GM12878 (cell line): ENCODE data around the gene BNIP3. TPM values are rescaled to one million over a fixed set of nuclear protein-coding genes. Genes with fewer than 3 reads are reported as not detected.
A peak's percentile ranks its signal among the peaks of the same experiment; 100 is the strongest.

Experiments used
- BCL3 ChIP-seq: IDR thresholded peaks from 2 replicates; pipeline ENCODE4 v1.6.1; 2011; ENCODE audit warnings: borderline replicate concordance, low read depth, mild to moderate bottlenecking, moderate library complexity, low read length; ENCODE audit not compliant: insufficient read depth, poor library complexity, severe bottlenecking
- EP300 ChIP-seq, 2 experiments: fragments of 150-350 bp in 1 of 2; IDR thresholded peaks; 2 replicates each; pipeline ENCODE4 v1.6.1; 2011 to 2012; ENCODE audit warnings: low read depth in 2 of 2, low read length in 2 of 2, borderline replicate concordance in 1 of 2, improper control_type of control experiment in 1 of 2, inconsistent platforms in 1 of 2; ENCODE audit not compliant: control insufficient read depth in 1 of 2
- EZH2 ChIP-seq: IDR thresholded peaks from 2 replicates; pipeline ENCODE4 v1.6.1; 2012; ENCODE audit warnings: low read depth, mild to moderate bottlenecking, control low read depth, inconsistent platforms, low read length, borderline replicate concordance; ENCODE audit not compliant: control insufficient read depth
- HDAC6 ChIP-seq: fragments of 200-600 bp; sonication (generic); IDR thresholded peaks from one replicate; pipeline ENCODE4 v1.8.0; 2017; ENCODE audit warnings: antibody characterized with exemption; ENCODE audit not compliant: unreplicated experiment
- JUNB ChIP-seq: IDR thresholded peaks from 2 replicates; pipeline ENCODE4 v1.6.1; 2016; ENCODE audit warnings: antibody characterized with exemption, mild to moderate bottlenecking
- MEF2A ChIP-seq: IDR thresholded peaks from 2 replicates; pipeline ENCODE4 v1.6.1; 2011; ENCODE audit warnings: low read depth, mild to moderate bottlenecking, low read length, moderate library complexity; ENCODE audit not compliant: insufficient read depth
- PAX8 ChIP-seq: fragments of 450-650 bp; IDR thresholded peaks from 2 replicates; pipeline ENCODE4 v1.6.1; 2017; ENCODE audit warnings: mild to moderate bottlenecking, moderate library complexity
- PKNOX1 ChIP-seq: fragments of 450-650 bp; IDR thresholded peaks from 2 replicates; pipeline ENCODE4 v1.6.1; 2016; ENCODE audit warnings: mild to moderate bottlenecking
- PML ChIP-seq: IDR thresholded peaks from 2 replicates; pipeline ENCODE4 v1.6.1; 2012; ENCODE audit warnings: low read length, inconsistent platforms
- POU2F2 ChIP-seq: IDR thresholded peaks from 3 replicates; pipeline ENCODE4 v1.6.1; 2011; ENCODE audit warnings: low read depth, mild to moderate bottlenecking, low read length, borderline replicate concordance
- RBBP5 ChIP-seq: fragments of 200-600 bp; sonication (generic); conservative IDR thresholded peaks from 2 replicates; pipeline ENCODE4 v1.6.1; 2016
- SREBF1 ChIP-seq: IDR thresholded peaks from 2 replicates; pipeline ENCODE4 v1.6.1; 2012; ENCODE audit warnings: mild to moderate bottlenecking, low read length
- ZBTB11 ChIP-seq: fragments of 450-650 bp; formaldehyde crosslinking; IDR thresholded peaks from 2 replicates; pipeline ENCODE4 v1.5.0; 2022; ENCODE audit warnings: mild to moderate bottlenecking, missing genetic modification characterization
- ZBTB4 ChIP-seq: fragments of 450-650 bp; formaldehyde crosslinking; IDR thresholded peaks from 2 replicates; pipeline ENCODE4 v1.4.0; 2022; ENCODE audit warnings: mild to moderate bottlenecking, moderate library complexity
- ZNF592 ChIP-seq: fragments of 450-650 bp; IDR thresholded peaks from 2 replicates; pipeline ENCODE4 v1.6.1; 2017; ENCODE audit warnings: mild to moderate bottlenecking, moderate library complexity
- polyA plus RNA-seq, 11 experiments: library from polyadenylated mRNA; depleted of rRNA in 4 of 11; unstranded in 6 of 11; stranded (reverse) in 5 of 11; fragments of >200 nt; fragmentation: Nextera tagmentation in 4 of 11; fragmentation: Illumina TruSeq in 1 of 11; extraction: Ambion mirVana in 4 of 11; extraction: Trizol in 1 of 11; gene quantifications; 1 replicate in 1 of 11; 2 replicates in 10 of 11; pipeline versions ENCODE4 v1.2.1 to v1.2.3, GENCODE V29; 2011 to 2016; ENCODE audit warnings: inconsistent platforms in 2 of 11, missing spikeins in 2 of 11, low read depth in 1 of 11
- total RNA-seq, 4 experiments: library from RNA; depleted of rRNA in 3 of 4; stranded (reverse); fragments of >200 nt in 3 of 4; fragmentation: Illumina TruSeq in 1 of 4; extraction: Trizol in 1 of 4; gene quantifications; 2 replicates each; pipeline versions ENCODE4 v1.2.1 to v1.2.3, GENCODE V29; 2013 to 2021

Gene BNIP3
- total and polyA plus RNA-seq, 10 of the 15 experiments (the other 5 are each of a cell fraction or from before 2014, with no cell fraction given) = 7.7 to 122 (median 29.9) TPM

GRCh38 chr10:131981429-131982184, at the start of gene BNIP3 (continued):
- TF ChIP-seq ZBTB4 (CRISPR knock-in tag) (no peak), PML (no peak), SREBF1 (no peak), PKNOX1 (no peak), BCL3 (no peak), EZH2 (no peak), HDAC6 (no peak), JUNB (no peak), PAX8 (no peak), ZNF592 (no peak), MEF2A (0 out of 2 replicates have a peak, but pooled peaks have one; percentile 23), RBBP5 (no peak), ZBTB11 (CRISPR knock-in tag) (no peak), EP300 (IDR thresholded peaks at IDR 0.05; ENCODE audit: borderline replicate concordance in 1 of 2, control insufficient read depth in 1 of 2, low read depth in 2 of 2, low read length in 2 of 2) (no peak), POU2F2 (no peak)
